Measurements from ENCODE around the gene ZDHHC3. TPM values are rescaled to one million over a fixed set of nuclear protein-coding genes. Genes with fewer than 3 reads are reported as not detected.

The ZDHHC3 gene
- total and polyA plus RNA-seq, 8 donors: 86.8 to 134 (median 123) TPM

DNA sequence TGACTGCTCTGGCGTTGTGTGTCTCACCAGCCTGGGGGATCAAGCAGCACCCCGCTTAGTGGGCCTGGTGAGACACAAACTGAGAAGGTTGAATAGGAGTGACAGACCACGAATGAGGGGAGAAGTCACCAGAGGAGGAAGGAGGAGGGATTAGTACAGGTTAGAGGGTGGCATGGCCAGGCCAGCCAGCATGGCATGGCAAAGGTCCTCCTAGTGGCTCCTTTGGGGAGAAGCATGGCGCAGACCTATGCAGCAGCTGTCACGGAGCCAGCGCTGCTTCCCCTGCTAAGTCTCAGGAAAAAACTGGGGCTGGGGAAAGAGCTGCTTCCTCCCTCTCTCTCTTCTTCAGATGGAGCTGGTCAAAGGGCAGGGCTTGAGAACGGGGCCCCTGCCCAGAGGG, 48.6 kb downstream of the ZDHHC3 start:
- H3K4me1 ChIP-seq: no peaks in the 10 kb centered on the region
- peaks cover 0 to 89% of the 10 kb centered on the region in 2 donors for H3K36me3 ChIP-seq
- H3K27ac ChIP-seq: no peak overlapping the region
- ATAC-seq: no peak
- H3K4me3 ChIP-seq: no peak overlapping the region
- DNase-seq: peak in 1 of 4 donors; percentile 27
- no peaks in the 10 kb centered on the region for H3K27me3 ChIP-seq
- intact Hi-C loops (cut with DNase I): no loop called here
- H3K9me3 ChIP-seq: no peaks in the 10 kb centered on the region
- TF ChIP-seq CTCF (IDR thresholded peaks at IDR 0.05): no peak

- H3K9me3 ChIP-seq: no peaks in the 10 kb centered on the region
- H3K4me1 ChIP-seq: no peaks in the 10 kb centered on the region
- DNase-seq: peak in 1 of 4 donors; percentile 10
- H3K36me3 ChIP-seq: peaks cover 0 to 89% of the 10 kb centered on the region in 2 donors
- ATAC-seq: peak; percentile 68
- no peak overlapping the region for H3K27ac ChIP-seq
- H3K27me3 ChIP-seq: no peaks in the 10 kb centered on the region
- intact Hi-C loops (cut with DNase I): no loop called here
- no peak overlapping the region for H3K4me3 ChIP-seq
- no peak for TF ChIP-seq CTCF (IDR thresholded peaks at IDR 0.05)
Measured at GRCh38 chr3:44926921-44927320, 49.1 kb downstream of the ZDHHC3 start.

DNA sequence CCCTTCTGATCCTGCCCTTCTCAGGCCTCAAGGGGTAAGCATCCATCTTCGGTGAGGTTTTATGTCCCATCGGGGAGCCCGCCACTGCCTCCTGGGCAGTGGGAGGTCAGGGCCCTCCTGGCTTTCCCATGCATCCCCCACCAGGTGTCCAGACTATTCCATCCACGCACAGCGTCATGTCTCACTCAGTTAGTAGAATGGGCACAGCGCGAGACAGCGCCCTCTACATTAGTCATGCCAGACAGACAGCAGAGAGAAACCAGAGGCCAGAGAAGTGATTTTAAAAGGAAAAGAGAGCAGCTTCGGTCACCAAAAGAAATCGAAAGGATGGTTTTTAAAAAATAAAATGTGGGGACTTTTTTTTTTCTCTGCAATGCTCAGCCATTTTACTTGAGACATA, 49.8 kb downstream of the ZDHHC3 start:
- H3K36me3 ChIP-seq: peaks cover 0 to 88% of the 10 kb centered on the region in 2 donors
- no peaks in the 10 kb centered on the region for H3K4me1 ChIP-seq
- H3K27ac ChIP-seq: no peak overlapping the region
- no peaks in the 10 kb centered on the region for H3K9me3 ChIP-seq
- no peak for TF ChIP-seq CTCF (IDR thresholded peaks at IDR 0.05)
- H3K27me3 ChIP-seq: no peaks in the 10 kb centered on the region
- DNase-seq: no peak
- no peak overlapping the region for H3K4me3 ChIP-seq
- intact Hi-C loops (cut with DNase I): no loop called here
- no peak for ATAC-seq

- intact Hi-C loops (cut with DNase I): no loop called here
- no peak for DNase-seq
- no peak for ATAC-seq
- no peak overlapping the region for H3K4me3 ChIP-seq
- peaks cover 0 to 84% of the 10 kb centered on the region in 2 donors for H3K36me3 ChIP-seq
- H3K27me3 ChIP-seq: no peaks in the 10 kb centered on the region
- no peaks in the 10 kb centered on the region for H3K4me1 ChIP-seq
- H3K27ac ChIP-seq: no peak overlapping the region
- H3K9me3 ChIP-seq: no peaks in the 10 kb centered on the region
- no peak for TF ChIP-seq CTCF (IDR thresholded peaks at IDR 0.05)
Measured at GRCh38 chr3:44924457-44925084, 51.4 kb downstream of the ZDHHC3 start.

DNA sequence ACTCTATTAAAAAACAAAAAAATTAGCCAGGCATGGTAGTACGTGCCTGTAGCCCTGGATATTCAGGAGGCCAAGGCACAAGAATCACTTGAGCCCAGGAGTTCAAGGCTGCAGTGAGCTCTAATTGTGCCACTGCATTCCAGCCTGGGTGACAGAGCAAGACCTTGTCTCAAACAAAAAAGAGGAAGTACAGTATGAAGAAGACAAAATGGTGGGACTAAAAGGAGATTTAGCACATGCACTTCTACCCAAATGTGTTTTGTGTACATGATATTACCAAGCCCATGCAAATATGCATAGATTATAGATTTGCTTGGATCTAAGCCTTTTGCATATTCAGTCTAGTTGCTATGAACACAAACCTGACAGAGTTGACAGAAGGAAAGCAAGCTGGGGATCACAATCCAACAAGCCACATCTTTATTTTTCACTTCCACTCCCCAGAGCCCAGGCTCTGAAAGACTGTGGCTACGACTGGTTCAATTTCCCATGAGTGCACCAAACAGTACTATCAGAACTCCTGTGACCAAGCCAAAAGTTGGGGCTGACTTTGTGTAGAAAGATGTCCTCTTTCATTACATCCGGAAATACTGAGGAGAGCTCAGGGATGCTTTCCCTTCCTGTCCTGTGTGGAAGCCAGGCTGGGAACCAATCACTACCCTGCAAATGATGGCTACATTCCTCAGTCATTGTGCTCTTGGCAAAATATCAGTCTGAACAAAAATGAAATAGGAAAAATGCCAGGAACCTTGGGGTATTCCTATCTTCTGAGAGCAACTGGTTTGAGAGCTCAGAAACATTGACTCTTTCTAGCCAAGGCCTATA, 52.1 kb downstream of the ZDHHC3 start:
- H3K36me3 ChIP-seq: peaks cover 0 to 82% of the 10 kb centered on the region in 2 donors
- ATAC-seq: no peak
- no peak for DNase-seq
- intact Hi-C loops (cut with DNase I): no loop called here
- no peak overlapping the region for H3K4me3 ChIP-seq
- no peak overlapping the region for H3K27ac ChIP-seq
- H3K27me3 ChIP-seq: no peaks in the 10 kb centered on the region
- H3K9me3 ChIP-seq: no peaks in the 10 kb centered on the region
- H3K4me1 ChIP-seq: no peaks in the 10 kb centered on the region
- TF ChIP-seq CTCF (IDR thresholded peaks at IDR 0.05): no peak

Measured in left lung (tissue), 10 donors.